GM19025 (cell line): ENCODE measurements around the gene BABAM2.
"Not testable (repeated sequence)": the region's sequence is repeated elsewhere in the genome, so short reads cannot be mapped to it uniquely, and the experiment has no call there.

Experiments used
- ATAC-seq: cut with Tn5 transposase; IDR thresholded peaks from one replicate; pipeline ENCODE4 v1.9.1; 2021; ENCODE audit warnings: mild to moderate bottlenecking, low read depth, moderate library complexity; ENCODE audit not compliant: unreplicated experiment

BABAM2 gene

GRCh38 chr2:28361991-28362710 is 471.6 kb downstream of the BABAM2 start:
- ATAC-seq, result no peak

GRCh38 chr2:28362991-28363521 is 472.5 kb downstream of the BABAM2 start:
- ATAC-seq, result no peak

GRCh38 chr2:28363686-28364280 is 473.3 kb downstream of the BABAM2 start:
- no peak for ATAC-seq

GRCh38 chr2:28364610-28365009 is 474.1 kb downstream of the BABAM2 start:
- ATAC-seq, result no peak

- ATAC-seq, result no peak
Observed at GRCh38 chr2:28365158-28365557, 474.6 kb downstream of the BABAM2 start.

GRCh38 chr2:28366149-28366495 is 475.6 kb downstream of the BABAM2 start:
- ATAC-seq, result no peak

- no peak for ATAC-seq
Observed at GRCh38 chr2:28366496-28367282, 476.2 kb downstream of the BABAM2 start.

GRCh38 chr2:28367667-28368356 is 477.3 kb downstream of the BABAM2 start:
- ATAC-seq, result no peak

- ATAC-seq, result no peak
Observed at GRCh38 chr2:28368357-28368798, 477.8 kb downstream of the BABAM2 start.

GRCh38 chr2:28369358-28369757 is 478.8 kb downstream of the BABAM2 start:
- ATAC-seq, result no peak

- no peak for ATAC-seq
Observed at GRCh38 chr2:28370354-28370753, 479.8 kb downstream of the BABAM2 start.

GRCh38 chr2:28371728-28372127 is 481.2 kb downstream of the BABAM2 start:
- not testable (repeated sequence) for ATAC-seq

- ATAC-seq, result no peak
Observed at GRCh38 chr2:28373854-28374253, 483.3 kb downstream of the BABAM2 start.

GRCh38 chr2:28374331-28374730 is 483.8 kb downstream of the BABAM2 start:
- no peak for ATAC-seq

GRCh38 chr2:28375236-28375635 is 484.7 kb downstream of the BABAM2 start:
- ATAC-seq, result no peak

- no peak for ATAC-seq
Observed at GRCh38 chr2:28375742-28376631, 485.5 kb downstream of the BABAM2 start.

- ATAC-seq, result no peak
Observed at GRCh38 chr2:28377195-28377816, 486.8 kb downstream of the BABAM2 start.

- no peak for ATAC-seq
Observed at GRCh38 chr2:28377984-28378678, 487.6 kb downstream of the BABAM2 start.
